ENCODE measurements around the gene TNNT2. TPM values are rescaled to one million over a fixed set of nuclear protein-coding genes. Genes with fewer than 3 reads are reported as not detected.

TNNT2 gene
- total RNA-seq, 4 donors from 2014 or later, result 1.3 to 6.1 (median 1.8) TPM

DNA sequence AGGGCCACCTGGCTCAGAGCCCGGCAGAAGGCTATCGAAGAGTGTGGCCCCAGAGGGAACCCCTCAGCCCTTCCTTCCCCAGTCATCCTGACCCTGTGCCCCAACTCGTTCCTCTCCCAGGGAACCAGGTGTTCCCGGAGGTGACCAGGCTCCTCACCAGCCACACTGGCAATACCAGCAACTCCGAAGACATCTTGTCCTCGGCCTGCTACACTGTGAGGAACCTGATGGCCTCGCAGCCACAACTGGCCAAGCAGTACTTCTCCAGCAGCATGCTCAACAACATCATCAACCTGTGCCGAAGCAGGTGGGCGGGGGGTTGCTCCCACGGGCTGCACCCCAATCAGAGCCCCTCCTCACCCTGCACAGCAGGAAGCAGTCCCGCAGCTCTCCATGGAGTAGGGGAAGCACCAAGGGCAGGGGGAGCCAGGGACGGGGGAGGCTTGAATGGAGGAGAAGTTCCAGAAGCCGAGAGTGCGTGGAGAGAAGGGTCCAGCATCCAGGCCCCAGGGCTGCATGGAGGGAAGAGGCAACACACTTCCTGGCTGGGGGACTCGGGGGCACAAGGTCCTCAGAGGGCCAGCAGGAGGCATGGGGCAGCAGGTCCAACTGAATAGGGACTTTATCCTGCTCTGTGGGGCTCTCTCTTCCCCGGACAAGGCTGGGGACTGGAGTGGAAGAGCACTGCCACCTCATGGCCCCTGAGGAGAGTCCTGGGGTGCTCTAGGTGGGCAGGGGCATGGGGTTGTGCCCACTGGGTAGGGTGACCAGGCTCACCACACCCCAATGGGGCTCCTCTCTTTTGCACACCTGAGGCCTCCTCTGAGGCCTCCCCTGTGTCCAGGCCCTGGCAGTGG, 52.4 kb downstream of the TNNT2 start:
- TF ChIP-seq, protein P1, sequence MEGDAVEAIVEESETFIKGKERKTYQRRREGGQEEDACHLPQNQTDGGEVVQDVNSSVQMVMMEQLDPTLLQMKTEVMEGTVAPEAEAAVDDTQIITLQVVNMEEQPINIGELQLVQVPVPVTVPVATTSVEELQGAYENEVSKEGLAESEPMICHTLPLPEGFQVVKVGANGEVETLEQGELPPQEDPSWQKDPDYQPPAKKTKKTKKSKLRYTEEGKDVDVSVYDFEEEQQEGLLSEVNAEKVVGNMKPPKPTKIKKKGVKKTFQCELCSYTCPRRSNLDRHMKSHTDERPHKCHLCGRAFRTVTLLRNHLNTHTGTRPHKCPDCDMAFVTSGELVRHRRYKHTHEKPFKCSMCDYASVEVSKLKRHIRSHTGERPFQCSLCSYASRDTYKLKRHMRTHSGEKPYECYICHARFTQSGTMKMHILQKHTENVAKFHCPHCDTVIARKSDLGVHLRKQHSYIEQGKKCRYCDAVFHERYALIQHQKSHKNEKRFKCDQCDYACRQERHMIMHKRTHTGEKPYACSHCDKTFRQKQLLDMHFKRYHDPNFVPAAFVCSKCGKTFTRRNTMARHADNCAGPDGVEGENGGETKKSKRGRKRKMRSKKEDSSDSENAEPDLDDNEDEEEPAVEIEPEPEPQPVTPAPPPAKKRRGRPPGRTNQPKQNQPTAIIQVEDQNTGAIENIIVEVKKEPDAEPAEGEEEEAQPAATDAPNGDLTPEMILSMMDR (IDR thresholded peaks at IDR 0.05), result no peak
- TF ChIP-seq POLR2A (IDR thresholded peaks at IDR 0.05), result no peak
- H3K4me3 ChIP-seq, result no peak overlapping the region
- H3K27ac ChIP-seq, result peak overlapping the region in 2 of 4 donors; percentile 67 to 71
- H3K4me1 ChIP-seq, result peaks cover 0 to 86% (median 7%) of the 10 kb centered on the region in 3 donors
- intact Hi-C loops (cut with DNase I), result no loop called here
- DNase-seq, result no peak
- no peaks in the 10 kb centered on the region for H3K9me3 ChIP-seq
- peaks cover 10 to 100% (median 32%) of the 10 kb centered on the region in 3 donors for H3K36me3 ChIP-seq
- no peaks in the 10 kb centered on the region for H3K27me3 ChIP-seq
- 41 to 56% methylated on average over 5 to 10 of the region's 16 CpGs for WGBS, 2 donors

DNA sequence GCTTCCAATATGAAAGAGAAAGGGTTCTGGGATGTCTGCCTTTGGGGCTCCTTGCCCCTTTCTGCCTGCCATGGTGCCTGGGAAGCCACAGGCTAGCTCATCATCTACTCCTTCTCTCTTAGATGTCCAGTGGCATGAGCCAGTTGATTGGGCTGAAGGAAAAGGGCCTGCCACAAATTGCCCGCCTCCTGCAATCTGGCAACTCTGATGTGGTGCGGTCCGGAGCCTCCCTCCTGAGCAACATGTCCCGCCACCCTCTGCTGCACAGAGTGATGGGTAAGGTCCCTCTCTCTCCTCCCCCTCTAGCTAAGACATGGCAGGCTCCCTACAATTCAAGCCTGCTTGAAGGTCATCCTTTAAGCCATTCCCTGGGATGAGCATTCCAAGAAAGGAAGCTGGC, 53.2 kb downstream of the TNNT2 start:
- Histone ChIP-seq H3K4me1 (peaks cover 0 to 86% (median 7%) of the 10 kb centered on the region in 3 donors), H3K36me3 (peaks cover 15 to 100% (median 36%) of the 10 kb centered on the region in 3 donors), H3K27me3 (no peaks in the 10 kb centered on the region), H3K27ac (peak overlapping the region in 2 of 4 donors; percentile 9 to 71), H3K4me3 (no peak overlapping the region), H3K9me3 (no peaks in the 10 kb centered on the region)
- intact Hi-C loops (cut with DNase I), result no loop called here
- DNase-seq, result no peak
- WGBS, 2 donors, result 88 to 100% methylated on average over 3 of the region's 4 CpGs
- TF ChIP-seq, protein P1 (IDR thresholded peaks at IDR 0.05), result no peak
- no peak for TF ChIP-seq POLR2A (IDR thresholded peaks at IDR 0.05)

DNA sequence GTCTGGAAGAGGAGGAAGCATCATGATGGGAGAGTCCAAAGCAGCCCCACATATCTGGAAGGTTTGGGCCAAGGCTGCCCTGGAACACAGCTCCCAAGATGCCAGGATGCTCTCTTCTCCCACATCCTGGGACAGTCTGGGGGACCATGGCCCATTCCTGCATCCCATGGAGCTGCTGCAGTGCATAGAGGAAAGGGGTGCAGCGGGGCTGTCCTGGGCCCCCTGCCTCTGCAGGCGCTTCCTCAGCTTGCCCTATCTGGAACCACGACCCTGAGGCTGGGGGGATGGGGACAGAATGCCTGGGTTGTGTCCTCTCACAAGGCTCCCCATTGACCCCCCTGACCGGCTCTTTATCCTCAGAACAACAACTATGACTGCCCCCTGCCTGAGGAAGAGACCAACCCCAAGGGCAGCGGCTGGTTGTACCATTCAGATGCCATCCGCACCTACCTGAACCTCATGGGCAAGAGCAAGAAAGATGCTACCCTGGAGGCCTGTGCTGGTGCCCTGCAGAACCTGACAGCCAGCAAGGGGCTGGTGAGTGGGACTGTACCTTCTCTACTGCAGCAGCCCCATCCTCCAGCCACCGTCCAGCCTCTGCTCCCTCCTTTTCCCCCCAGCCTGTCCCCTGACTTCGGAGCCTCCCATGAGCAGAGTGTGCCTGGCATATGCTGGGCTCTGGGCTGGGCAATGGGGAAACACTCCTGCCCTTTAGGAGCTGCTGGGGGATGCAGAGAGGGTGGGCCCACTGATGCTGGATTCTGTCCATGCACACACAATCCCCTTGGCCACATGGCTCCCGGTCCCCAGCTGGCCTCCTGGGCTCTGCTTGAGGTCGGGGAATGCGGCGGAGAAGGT, 54.6 kb downstream of the TNNT2 start:
- peaks cover 0 to 86% (median 7%) of the 10 kb centered on the region in 3 donors for H3K4me1 ChIP-seq
- no peaks in the 10 kb centered on the region for H3K27me3 ChIP-seq
- H3K4me3 ChIP-seq, result no peak overlapping the region
- H3K36me3 ChIP-seq, result peaks cover 24 to 100% (median 44%) of the 10 kb centered on the region in 3 donors
- peak overlapping the region in 2 of 4 donors; percentile 17 to 25 for H3K27ac ChIP-seq
- intact Hi-C loops (cut with DNase I), result no loop called here
- TF ChIP-seq, protein P1 (IDR thresholded peaks at IDR 0.05), result no peak
- no peak for TF ChIP-seq POLR2A (IDR thresholded peaks at IDR 0.05)
- DNase-seq, result no peak
- no peaks in the 10 kb centered on the region for H3K9me3 ChIP-seq
- WGBS, 2 donors, result 97 to 100% methylated on average over 1 to 5 of the region's 12 CpGs

DNA sequence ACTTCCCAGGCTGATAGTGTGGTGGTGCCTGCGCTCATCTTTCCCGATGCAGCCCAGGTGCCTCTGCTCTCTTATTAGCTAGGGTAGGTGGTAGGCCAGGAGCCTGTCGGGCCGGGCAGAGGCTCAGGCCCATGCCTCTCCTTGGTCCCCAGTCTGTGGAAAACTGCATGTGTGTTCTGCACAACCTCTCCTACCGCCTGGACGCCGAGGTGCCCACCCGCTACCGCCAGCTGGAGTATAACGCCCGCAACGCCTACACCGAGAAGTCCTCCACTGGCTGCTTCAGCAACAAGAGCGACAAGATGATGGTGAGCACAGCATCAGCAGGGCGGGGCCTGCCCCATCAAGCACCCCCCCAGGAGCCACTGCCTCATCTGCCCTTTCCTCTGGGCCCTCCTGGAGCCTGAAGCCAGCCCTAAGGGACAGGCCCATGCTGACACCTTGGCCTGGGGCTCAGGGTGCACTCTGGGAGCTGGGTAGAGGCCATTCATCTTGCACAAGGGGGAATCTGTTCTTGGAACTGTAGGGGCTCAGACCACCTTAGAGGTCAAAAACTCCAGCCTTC, 55.6 kb downstream of the TNNT2 start:
- Histone ChIP-seq H3K4me3 (no peak overlapping the region), H3K4me1 (peaks cover 0 to 86% (median 1%) of the 10 kb centered on the region in 3 donors), H3K36me3 (peaks cover 25 to 100% (median 48%) of the 10 kb centered on the region in 3 donors), H3K9me3 (no peaks in the 10 kb centered on the region), H3K27me3 (no peaks in the 10 kb centered on the region), H3K27ac (peak overlapping the region in 2 of 4 donors; percentile 6 to 72)
- TF ChIP-seq, protein P1 (IDR thresholded peaks at IDR 0.05), result no peak
- TF ChIP-seq POLR2A (IDR thresholded peaks at IDR 0.05), result no peak
- intact Hi-C loops (cut with DNase I), result no loop called here
- DNase-seq, result no peak
- WGBS, 2 donors, result 43 to 81% methylated on average over 2 to 11 of the region's 15 CpGs

Data from esophagus squamous epithelium (tissue), 5 donors.